Left lung (tissue), 10 donors: Measurements from ENCODE around the gene WWOX. TPM values are rescaled to one million over a fixed set of nuclear protein-coding genes. Genes with fewer than 3 reads are reported as not detected.

Source experiments
- ATAC-seq: fragments of 200-7000 bp; cut with Tn5 transposase; one replicate; pipeline ENCODE4 v1.9.1; 2020; ENCODE audit warnings: moderate library complexity
- DNase-seq, 4 donors: peaks; one replicate each; pipeline ENCODE4 v3.0.0-alpha.2; 2013 to 2020
- H3K27ac ChIP-seq, 2 donors: fragments of 200-600 bp; sonication (generic) in 1 of 2; one replicate each; pipeline versions ENCODE4 v1.5.0 to v1.8.0; 2020 to 2021
- H3K27me3 ChIP-seq, 2 donors: fragments of 200-600 bp; sonication (generic) in 1 of 2; one replicate each; pipeline versions ENCODE4 v1.5.0 to v1.8.0; 2020 to 2021
- H3K36me3 ChIP-seq, 2 donors: fragments of 200-600 bp; sonication (generic) in 1 of 2; one replicate each; pipeline versions ENCODE4 v1.5.0 to v1.8.0; 2020 to 2021
- H3K4me1 ChIP-seq, 2 donors: fragments of 200-600 bp; one replicate each; pipeline ENCODE4 v1.8.0; 2021
- H3K4me3 ChIP-seq, 2 donors: fragments of 200-600 bp; sonication (generic) in 1 of 2; one replicate each; pipeline versions ENCODE4 v1.5.0 to v1.8.0; 2020 to 2021; ENCODE audit warnings: mild to moderate bottlenecking in 1 of 2
- H3K9me3 ChIP-seq, 2 donors: fragments of 200-600 bp; sonication (generic) in 1 of 2; one replicate each; pipeline versions ENCODE4 v1.5.0 to v1.8.0; 2020 to 2021
- intact Hi-C, 2 donors: fragments of 100-400 bp; cut with DNase I; formaldehyde crosslinking; loops; one replicate each; pipeline versions ENCODE4 v1.11.2 to v1.14.2; 2022
- polyA plus RNA-seq, 6 donors: library from polyadenylated mRNA; unstranded; fragments of 120-200 nt; gene quantifications; one replicate each; pipeline ENCODE4 v1.2.1, GENCODE V29; 2013; ENCODE audit not compliant: insufficient read length in 6 of 6
- total RNA-seq, 2 donors: library from RNA; stranded (reverse); fragmentation: NEBNext Ultra II Directional; extraction: Animal tissue kit (Norgen Biotek cat#: 25700); gene quantifications; one replicate each; pipeline ENCODE4 v1.2.1, GENCODE V29; 2021
- TF ChIP-seq, protein P1 (sequence below), 2 donors: fragments of 200-600 bp; sonication (generic) in 1 of 2; IDR thresholded peaks; one replicate each; pipeline versions ENCODE4 v1.5.0 to v1.8.0; 2021; ENCODE audit warnings: antibody characterized with exemption in 2 of 2
- donor health status: DM: no; HTN: yes; CAD: no.
- donor health status: DM: no; HTN: no; CAD: no.

Gene WWOX
- total and polyA plus RNA-seq, 8 donors, result 17.2 to 40.3 (median 30.8) TPM

DNA sequence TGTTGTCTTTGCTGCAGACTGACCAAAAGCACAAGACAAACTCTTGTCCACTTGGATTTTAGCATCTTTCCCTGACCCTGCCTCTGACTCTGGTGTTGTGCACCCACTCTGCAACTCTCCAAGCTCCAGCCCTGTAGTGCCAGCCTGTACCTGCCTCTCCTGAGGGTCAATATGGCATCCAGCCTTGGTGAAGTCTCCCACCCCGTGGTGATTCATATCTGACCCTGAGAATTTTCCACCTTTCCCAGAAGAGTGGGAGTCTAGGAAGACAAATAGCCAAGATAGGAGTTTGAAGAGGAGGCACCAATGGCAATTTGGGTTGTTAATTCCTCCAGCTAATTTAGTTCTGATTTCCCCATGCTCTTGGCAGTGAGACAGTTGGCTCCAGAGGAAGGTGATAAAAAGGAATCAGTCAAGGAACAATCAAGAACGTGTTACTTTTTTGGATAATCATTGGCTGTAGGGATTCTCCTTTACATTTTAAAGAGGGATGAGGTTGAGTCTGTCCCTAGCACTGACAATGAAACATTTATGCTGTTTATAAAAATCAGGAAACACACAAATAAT lies 1085.1 kb downstream of the WWOX start:
- H3K27me3 ChIP-seq, result no peaks in the 10 kb centered on the region
- H3K36me3 ChIP-seq, result no peaks in the 10 kb centered on the region
- no peak overlapping the region for H3K4me3 ChIP-seq
- TF ChIP-seq, protein P1, sequence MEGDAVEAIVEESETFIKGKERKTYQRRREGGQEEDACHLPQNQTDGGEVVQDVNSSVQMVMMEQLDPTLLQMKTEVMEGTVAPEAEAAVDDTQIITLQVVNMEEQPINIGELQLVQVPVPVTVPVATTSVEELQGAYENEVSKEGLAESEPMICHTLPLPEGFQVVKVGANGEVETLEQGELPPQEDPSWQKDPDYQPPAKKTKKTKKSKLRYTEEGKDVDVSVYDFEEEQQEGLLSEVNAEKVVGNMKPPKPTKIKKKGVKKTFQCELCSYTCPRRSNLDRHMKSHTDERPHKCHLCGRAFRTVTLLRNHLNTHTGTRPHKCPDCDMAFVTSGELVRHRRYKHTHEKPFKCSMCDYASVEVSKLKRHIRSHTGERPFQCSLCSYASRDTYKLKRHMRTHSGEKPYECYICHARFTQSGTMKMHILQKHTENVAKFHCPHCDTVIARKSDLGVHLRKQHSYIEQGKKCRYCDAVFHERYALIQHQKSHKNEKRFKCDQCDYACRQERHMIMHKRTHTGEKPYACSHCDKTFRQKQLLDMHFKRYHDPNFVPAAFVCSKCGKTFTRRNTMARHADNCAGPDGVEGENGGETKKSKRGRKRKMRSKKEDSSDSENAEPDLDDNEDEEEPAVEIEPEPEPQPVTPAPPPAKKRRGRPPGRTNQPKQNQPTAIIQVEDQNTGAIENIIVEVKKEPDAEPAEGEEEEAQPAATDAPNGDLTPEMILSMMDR (IDR thresholded peaks at IDR 0.05), result no peak
- intact Hi-C loops, result no loop called here
- ATAC-seq (no peak), DNase-seq (no peak)
- H3K27ac ChIP-seq, result no peak overlapping the region
- no peaks in the 10 kb centered on the region for H3K4me1 ChIP-seq
- H3K9me3 ChIP-seq, result no peaks in the 10 kb centered on the region

DNA sequence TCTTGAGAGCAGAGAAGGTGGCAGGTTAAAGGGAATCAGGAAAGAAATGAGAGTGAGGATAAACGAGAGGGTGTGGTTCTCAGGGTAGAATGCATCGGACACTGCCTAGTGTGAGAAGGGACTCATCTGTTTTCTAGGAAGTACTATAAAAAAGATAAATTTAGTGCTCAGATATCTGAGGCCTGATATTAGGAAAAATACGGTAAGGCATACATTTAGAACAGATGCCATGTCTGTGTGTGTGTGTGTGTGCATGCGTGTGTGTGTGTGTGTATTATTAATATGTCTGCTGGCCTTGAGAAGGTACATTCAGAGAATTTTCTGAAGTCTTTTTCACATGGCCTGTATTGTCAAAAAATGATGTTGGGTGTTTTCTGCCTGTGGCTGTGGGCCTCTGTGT lies 1086.3 kb downstream of the WWOX start:
- intact Hi-C loops, result no loop called here
- Histone ChIP-seq H3K4me3 (no peak overlapping the region), H3K27me3 (no peaks in the 10 kb centered on the region), H3K9me3 (no peaks in the 10 kb centered on the region), H3K27ac (no peak overlapping the region), H3K4me1 (no peaks in the 10 kb centered on the region), H3K36me3 (no peaks in the 10 kb centered on the region)
- TF ChIP-seq, protein P1 (IDR thresholded peaks at IDR 0.05), result no peak
- ATAC-seq, result no peak
- DNase-seq, result no peak

GRCh38 chr16:79186196-79186595 lies 1086.7 kb downstream of the WWOX start:
- Histone ChIP-seq H3K36me3 (no peaks in the 10 kb centered on the region), H3K27me3 (no peaks in the 10 kb centered on the region), H3K4me1 (no peaks in the 10 kb centered on the region), H3K27ac (no peak overlapping the region), H3K9me3 (no peaks in the 10 kb centered on the region), H3K4me3 (no peak overlapping the region)
- intact Hi-C loops, result no loop called here
- ATAC-seq, result no peak
- no peak for DNase-seq
- TF ChIP-seq, protein P1 (IDR thresholded peaks at IDR 0.05), result no peak

DNA sequence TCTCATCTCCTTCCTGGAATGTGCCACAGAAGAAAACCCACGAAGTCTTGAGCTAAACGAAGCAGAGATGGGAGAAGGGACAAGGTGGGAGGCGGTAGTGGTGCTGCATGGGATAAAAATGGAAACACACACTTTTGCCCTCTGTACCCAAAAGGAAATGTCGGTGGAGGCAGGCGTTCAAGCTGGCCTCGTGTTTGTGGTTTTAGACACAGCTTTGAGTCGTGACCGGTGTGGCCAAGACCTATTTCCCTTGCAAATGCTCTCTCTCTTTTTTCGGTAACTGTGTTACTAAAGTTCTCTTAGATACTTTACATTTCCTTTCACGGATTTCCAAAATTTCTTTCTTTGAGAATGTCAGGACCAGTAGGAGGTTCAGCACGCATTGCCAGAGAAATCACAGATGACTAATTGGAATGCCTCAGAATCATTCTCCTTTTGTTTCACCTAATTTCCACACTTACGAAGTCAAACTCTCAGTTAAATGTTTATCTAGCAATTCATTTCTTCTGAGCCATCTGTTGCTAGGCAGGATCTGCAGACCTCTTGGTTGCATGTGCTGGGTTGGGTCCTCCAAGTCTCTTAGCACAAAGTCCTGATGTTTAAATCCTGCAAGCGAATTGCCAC lies 1088.8 kb downstream of the WWOX start:
- Histone ChIP-seq H3K4me1 (no peaks in the 10 kb centered on the region), H3K27me3 (no peaks in the 10 kb centered on the region), H3K36me3 (no peaks in the 10 kb centered on the region), H3K9me3 (no peaks in the 10 kb centered on the region), H3K27ac (no peak overlapping the region), H3K4me3 (no peak overlapping the region)
- DNase-seq (no peak), ATAC-seq (no peak)
- intact Hi-C loops, result no loop called here
- TF ChIP-seq, protein P1 (IDR thresholded peaks at IDR 0.05), result no peak

DNA sequence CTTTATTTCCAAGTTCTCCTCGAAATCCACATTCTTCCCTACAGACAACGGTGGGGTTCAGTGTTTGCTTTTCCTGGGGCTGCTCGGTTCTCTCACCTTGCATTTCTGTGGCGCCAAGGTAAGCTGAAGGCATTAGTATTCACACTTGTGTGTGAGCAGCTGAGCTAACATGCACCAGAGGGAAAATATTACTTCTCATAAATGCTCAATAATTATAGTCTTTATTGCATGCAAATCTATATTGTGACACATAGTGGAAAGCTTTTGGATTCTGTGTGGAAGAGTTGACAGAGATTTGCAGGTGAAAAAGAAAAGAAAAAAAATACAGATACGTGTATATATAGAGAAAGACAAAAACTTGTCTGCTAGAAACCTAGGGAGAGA lies 1089.3 kb downstream of the WWOX start:
- no peak for ATAC-seq
- Histone ChIP-seq H3K9me3 (no peaks in the 10 kb centered on the region), H3K4me1 (no peaks in the 10 kb centered on the region), H3K4me3 (no peak overlapping the region), H3K36me3 (no peaks in the 10 kb centered on the region), H3K27ac (no peak overlapping the region), H3K27me3 (no peaks in the 10 kb centered on the region)
- TF ChIP-seq, protein P1 (IDR thresholded peaks at IDR 0.05), result no peak
- intact Hi-C loops, result no loop called here
- no peak for DNase-seq
